HG03432 (cell line): ENCODE measurements around the gene IFFO2.

Source experiments
- ATAC-seq: cut with Tn5 transposase; IDR thresholded peaks from one replicate; pipeline ENCODE4 v1.9.1; 2021; ENCODE audit warnings: mild to moderate bottlenecking, moderate library complexity; ENCODE audit not compliant: unreplicated experiment

Gene IFFO2

DNA sequence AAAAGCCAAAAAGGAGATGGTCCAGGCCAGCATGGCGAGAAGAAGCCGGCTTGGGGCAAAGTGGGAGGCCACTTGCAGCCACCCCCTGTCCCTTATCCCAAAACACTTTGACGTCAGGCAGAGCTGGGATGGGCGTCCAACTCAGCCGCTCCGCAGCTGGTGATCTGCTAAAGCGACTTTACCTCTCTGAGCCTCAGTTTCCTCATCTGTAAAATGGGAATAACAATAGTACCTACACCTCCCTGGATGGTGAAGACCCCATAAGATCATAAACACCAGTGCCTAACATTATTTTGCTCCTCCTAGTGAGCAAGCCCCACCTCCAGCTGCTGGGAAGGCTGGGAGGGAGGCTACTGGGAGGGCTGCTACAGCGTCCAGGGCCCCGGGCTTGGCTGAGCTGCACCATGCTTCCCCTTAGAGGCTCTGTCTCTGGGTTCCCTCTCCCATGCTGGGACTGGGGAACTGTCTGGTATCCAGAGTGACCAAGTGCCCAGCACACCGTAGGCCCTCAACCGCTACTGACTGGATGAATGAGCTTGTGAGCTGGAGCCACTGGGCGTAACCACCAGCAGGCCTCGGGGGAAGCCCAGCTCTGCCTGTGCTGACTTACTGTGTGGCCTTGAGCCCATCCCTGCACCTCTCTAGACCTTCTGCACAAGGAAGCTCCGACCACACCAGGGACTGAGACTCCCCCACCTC is 18.3 kb downstream of the IFFO2 start:
- no peak for ATAC-seq

DNA sequence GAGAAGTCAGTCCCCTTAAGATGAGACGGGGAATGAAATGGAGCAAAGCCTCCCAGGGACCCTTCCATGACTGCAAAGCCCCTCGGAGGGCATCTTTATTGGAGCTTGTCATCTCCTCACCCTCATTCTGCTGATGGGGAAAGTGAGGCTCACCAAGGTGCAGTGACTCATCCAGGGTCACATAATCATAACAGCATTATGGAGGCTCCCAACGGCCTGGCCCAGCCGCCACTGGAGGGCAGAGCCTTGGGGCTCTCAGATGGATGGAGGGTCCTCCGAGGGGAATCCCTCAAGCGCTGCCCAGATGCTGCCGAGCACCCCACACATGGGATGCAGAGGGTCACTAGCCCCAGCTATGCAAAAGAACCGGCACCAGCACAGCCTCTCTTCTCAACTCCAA is 18.9 kb downstream of the IFFO2 start:
- ATAC-seq: no peak

- ATAC-seq: no peak
Observed at GRCh38 chr1:18936814-18937481, 19.5 kb downstream of the IFFO2 start.

DNA sequence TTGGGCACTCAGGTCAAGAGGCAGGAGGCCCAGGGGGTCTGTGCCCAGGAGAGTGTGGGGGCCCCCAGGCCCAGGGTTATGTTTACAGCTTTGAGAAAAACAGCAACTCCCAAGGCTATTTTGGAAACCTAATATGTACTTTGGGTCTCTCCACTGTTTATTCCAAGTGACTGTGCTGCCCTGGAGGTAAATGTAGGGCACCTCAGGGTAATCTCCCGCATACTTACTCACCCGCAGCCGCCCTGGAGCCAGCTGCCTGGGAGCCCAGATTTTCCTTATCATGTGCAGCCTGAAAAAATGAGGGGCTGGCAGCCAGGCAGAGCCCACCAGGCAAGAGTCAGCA is 20.0 kb downstream of the IFFO2 start:
- no peak for ATAC-seq

- no peak for ATAC-seq
Observed at GRCh38 chr1:18934205-18935000, 22.1 kb downstream of the IFFO2 start.

DNA sequence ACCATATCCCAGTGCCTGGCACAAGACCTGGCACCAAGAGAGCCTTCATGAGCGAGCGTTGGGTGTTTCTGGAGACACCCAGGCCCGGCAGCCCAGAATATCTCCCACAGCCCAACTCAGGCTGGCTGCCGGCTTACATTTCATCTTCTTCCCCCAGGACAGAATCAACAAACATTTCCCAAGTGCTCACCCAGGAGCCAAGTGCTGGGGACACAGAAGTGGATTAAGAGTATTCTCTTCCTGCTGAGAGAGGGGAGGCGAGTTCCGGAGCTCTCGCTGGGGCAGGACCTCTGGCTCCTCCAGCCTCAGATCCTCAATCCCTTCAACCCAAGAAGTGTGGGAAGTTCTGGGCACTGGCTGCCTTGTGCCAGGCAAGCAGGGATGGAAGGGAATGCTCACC is 23.6 kb downstream of the IFFO2 start:
- no peak for ATAC-seq

DNA sequence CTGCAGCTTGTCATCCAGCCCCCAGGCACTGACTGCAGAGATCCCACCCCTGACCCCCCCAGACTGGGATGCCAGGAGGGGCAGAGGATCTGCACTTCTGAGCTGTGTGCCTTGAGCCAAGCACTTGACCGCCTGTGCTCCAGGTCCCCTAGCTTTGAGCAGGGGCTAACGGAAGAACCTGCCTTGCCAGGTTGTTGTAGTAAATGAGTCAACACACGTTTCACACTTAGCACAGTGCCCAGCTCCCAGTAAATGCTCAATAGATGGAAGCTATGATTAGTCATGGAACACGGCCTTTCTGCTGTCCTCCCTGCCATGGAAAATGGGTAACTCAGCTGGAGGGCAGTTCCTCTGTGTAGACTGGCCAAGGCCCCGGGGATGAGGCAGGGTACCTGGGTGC is 24.1 kb downstream of the IFFO2 start:
- no peak for ATAC-seq

DNA sequence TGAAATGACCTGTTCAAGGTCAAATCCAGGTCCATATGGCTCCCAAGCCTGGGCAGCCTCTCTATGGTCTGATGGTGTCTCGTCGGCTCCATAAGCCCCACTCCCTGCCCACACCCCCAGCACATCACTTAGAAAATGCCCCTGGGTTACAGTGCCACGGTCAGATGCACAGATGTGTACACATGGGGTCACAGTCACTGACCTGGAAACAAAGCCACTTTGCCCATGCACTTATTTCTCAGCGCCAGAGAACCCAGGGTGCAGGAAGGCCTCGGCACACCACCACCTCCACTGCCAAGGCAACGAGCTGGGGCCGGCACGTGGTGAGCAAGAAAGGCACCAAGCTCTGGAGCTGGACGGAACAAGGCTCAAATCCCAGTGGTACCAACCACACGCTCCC is 24.7 kb downstream of the IFFO2 start:
- no peak for ATAC-seq

DNA sequence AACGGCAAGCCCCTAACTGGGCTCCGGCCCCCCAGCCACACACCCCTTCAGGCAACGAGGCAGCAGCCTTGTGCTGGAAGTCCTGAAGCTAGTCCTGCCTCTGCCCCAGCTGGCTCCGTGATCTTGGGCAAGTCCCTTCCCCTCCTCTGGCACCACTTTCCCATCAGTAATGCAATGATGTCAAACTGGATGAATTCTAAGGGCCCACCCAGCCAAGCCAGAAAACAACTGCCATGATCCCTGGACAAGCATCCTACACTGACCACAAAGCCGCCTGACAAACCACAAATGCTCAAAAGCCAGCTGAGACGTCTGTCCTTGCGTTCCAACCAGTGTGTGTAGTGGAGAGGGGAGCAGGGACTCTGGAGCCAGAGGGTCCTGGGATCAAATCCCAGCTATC is 26.8 kb downstream of the IFFO2 start:
- no peak for ATAC-seq

DNA sequence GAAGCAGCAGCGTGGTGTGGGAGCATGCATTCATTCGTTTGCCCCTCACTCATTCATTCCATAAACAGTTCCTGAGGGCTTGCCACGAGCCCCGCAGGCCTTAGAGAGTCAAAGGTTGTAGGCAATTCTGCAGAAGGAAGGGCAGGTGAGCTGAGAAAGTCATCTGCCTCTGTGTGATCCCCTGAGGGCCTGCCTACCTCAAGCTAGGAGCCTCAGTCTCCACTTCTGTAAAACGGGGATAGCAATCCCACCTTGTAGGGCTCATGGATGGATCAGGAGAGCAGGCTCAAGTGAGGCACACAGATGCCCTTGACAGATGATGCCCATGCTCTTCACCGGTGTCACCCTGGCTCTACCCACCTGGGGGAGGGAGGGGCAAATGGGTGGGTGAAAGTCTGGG is 27.5 kb downstream of the IFFO2 start:
- ATAC-seq: no peak

- no peak for ATAC-seq
Observed at GRCh38 chr1:18928406-18928805, 28.1 kb downstream of the IFFO2 start.

GRCh38 chr1:18927654-18928272 is 28.7 kb downstream of the IFFO2 start:
- peak; percentile 45 for ATAC-seq

DNA sequence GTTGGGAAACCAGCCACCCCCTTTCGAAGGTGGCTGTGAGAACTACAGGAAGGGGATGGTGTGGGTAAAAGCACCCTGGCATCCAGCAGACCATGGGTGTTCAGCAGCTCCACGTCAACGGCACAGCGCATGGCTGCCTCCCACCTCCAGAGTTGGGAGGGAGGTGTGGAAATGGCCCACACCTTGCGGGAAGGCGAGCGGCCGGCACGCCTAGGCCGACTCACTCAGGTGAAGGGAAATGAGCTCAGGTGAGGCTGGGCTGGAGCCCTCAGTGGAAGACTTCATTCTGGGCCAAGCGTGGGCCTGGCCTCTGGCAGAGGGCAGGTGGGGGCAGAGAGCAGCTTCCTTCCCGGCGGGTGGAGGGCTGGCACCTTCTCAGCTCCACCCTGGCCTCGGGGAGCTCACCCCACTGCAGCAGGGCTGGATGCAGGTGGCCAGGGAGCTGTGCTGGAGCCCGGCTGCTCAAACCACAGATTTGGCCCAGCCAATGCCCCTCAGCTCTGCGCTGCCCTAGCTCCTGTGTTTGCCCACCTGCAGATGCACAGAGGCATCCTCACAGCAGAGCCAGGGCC is 29.3 kb downstream of the IFFO2 start:
- peak; percentile 25 for ATAC-seq

DNA sequence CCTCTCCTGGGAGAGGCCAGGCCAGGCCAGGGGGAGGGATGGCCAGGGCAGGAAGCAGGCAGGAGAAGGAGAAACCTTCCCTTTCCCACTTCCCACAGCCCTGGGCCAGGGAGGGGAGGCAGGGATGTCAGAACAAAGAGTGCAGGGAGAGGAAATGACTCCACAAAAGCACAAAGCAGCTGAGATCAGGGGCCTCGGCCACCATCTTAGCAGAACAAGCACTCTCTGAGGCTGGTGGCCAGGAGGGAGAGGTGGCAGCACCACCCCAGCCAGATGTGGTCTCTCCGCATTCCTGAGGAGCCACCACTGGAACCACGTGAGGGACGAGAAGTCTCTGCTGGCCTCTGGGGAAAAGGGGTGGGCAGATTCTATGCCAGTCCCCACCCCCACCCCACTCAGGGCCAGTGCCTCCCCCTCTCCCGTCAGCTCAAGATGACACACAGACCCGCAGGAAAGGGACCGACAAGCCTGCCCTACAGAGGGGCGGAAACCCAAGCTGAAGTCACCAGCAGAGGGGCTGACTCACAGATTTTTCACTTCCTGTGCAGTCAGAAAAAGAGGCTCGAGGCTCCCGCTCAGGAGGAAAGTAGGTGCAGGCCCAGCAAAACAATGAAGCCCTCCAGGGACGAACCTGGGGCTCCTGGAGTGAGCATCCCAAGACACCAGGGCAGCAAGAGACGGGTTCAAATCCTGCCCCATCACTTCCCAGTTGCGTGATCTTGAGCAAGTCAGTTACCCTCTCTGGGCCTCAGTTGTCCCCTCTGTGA is 30.0 kb downstream of the IFFO2 start:
- ATAC-seq: peak; percentile 63

DNA sequence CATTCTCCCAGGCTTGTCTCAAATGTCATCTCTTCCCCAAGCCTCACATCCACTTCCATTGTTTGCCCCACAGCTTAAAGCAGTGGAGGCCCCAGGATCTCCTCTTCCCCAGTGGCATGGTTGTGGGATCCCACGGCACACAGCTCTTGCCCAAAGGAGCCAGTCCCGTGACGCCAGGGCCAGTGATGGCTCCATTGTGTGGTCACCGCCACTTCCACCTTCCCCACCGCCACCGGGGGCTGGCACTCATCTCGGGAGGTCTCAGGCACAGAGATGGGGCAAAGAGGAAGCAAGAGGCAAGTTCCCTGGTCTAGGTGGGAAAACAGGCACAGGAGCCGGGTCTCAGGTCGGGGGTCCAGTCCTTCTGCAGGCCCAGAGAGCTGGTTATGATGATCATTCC is 31.2 kb downstream of the IFFO2 start:
- no peak for ATAC-seq

DNA sequence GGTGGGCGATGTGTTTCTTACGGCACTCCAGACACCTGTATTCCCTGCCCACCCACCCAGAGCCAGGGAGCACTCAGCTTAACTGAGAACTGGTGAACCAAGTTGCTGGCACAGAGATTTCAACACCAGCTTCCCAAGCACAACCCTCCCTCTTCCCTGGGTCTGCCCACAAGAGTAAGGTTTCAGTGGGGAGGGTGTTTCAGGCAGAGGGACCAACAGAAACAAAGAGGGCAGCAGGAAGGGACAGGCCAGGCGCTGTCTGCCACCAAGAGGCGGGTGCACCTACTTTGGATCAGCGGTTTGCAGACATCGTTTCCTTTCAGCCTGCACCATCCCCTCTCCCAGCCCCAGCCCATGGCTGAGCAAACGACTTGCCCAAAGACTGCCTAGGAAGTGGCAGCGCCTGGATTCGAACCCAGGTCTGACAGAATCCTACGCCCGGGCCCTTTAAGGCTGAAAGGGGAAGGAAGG is 32.2 kb downstream of the IFFO2 start:
- no peak for ATAC-seq

- no peak for ATAC-seq
Observed at GRCh38 chr1:18923756-18924211, 32.7 kb downstream of the IFFO2 start.

DNA sequence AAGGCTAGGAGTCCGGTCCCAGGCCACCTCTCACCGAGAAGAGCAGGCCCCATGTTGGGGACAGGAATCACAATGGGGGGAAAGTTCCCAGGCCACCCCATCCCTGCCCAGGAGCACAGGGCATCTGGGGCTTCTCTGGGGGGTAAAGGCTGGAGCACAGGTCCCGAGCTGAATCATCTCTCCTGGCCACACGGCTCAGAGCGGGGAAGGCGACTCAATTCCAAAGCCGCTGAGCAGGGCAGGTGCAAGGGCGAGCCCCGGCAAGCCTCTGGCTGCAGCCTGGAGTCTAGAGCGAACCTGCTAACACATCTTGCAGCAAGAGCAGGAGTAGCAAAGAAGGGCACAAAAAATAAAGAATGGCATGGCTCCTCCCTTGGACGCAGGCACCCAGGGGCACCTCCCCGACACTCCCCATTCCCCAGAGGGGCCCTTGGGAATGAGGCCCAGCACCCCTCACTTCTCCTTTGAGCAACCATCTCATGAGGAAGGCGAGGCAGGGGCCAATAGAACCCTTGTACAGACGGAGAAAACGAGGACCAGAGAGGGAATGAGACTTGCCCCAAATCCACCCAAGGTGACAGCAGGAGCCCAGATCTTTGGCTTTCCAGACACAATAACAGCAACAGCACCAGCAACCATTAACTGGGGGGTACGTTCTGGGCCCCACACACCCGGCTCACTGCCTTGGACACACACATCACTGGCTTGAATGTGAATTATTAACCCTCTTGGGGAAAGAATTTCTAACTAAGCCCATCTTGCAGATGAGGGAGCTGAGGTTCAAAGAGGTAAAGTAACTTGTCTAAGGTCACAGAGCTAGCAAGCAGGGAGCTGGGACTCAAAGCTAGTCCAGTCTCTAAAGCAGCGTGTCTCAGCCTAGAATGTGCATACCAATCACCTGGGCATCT is 33.4 kb downstream of the IFFO2 start:
- ATAC-seq: no peak

- no peak for ATAC-seq
Observed at GRCh38 chr1:18922319-18922726, 34.2 kb downstream of the IFFO2 start.
